Inflammatory macrophage treated with lipopolysaccharide for 1 hour (primary cell): ENCODE measurements around the gene PTPN9.
"Not testable (repeated sequence)": the region's sequence is repeated elsewhere in the genome, so short reads cannot be mapped to it uniquely, and the experiment has no call there.

Experiments used
- DNase-seq, 2 donors: peaks; one replicate each; pipeline ENCODE4 v3.0.0-alpha.2; 2020 to 2022

PTPN9 gene

DNA sequence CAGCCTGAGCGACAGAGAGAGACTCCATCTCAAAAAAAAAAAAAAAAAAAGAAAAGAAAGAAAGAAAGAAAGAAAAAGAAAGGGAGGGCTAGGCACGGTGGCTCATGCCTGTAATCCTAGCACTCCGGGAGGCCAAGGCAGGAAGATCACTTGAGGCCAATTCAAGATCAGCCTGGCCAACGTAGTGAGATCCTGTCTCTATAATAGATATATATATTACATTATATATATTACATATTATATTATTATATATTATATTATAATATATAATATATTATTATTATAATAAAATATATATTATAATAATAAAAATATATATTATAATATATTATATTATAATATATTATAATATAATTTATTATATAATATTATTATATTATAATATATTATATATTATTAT is 48.9 kb downstream of the PTPN9 start:
- DNase-seq: no peak

DNA sequence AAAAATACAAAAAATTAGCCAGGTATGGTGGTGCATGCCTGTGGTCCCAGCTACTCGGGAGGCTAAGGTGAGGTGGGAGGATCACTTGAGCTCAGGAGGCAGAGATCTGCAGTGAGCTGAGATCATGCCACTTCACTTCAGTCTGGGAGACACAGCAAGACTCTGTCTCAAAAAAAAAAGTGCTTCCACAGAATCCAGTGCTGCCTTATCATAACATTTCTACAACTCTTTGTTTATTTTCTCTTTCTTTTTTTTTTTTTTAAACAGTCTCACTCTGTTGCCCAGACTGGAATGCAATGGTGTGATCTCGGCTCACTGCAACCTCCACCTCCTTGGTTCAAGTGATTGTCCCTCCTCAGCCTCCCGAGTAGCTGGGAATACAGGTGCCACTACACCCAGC is 53.4 kb downstream of the PTPN9 start:
- not testable (repeated sequence) for DNase-seq

DNA sequence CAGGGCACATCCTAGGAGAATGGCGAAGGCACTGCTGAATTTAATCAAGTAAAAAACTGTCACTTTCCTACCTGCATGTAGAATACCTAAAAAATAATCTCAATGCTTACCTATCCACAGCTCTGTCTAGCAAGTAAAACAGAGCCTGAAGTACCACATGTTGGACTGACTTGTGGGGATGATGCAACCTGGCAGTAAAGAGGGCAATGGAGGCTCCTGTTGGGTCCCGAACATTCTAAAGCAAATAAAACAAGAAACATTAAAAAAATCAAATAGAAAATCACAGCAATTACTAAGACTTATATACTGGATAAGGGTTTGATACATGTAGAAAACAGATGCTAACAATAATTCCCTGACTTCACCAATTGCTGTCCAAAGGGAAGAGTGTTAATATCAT is 56.1 kb downstream of the PTPN9 start:
- DNase-seq: no peak

DNA sequence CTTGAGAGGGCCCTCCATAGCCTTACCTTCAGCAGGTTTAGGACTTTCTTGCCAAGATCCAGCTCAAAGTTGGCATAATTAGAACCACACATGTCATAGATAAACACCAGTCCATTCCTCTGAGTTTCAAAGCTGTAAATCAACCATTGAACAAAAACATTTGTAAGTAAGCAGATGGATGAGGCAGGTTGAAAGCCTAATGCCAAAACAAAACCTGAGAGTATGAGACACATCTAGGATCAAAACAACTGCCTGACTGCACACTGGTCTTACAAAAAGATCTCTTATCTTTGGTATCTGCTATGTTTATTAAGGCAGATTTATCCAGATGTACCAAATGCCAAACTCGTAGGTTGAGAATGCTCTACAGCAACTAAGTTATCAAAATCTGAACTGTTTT is 61.9 kb downstream of the PTPN9 start:
- DNase-seq: no peak

DNA sequence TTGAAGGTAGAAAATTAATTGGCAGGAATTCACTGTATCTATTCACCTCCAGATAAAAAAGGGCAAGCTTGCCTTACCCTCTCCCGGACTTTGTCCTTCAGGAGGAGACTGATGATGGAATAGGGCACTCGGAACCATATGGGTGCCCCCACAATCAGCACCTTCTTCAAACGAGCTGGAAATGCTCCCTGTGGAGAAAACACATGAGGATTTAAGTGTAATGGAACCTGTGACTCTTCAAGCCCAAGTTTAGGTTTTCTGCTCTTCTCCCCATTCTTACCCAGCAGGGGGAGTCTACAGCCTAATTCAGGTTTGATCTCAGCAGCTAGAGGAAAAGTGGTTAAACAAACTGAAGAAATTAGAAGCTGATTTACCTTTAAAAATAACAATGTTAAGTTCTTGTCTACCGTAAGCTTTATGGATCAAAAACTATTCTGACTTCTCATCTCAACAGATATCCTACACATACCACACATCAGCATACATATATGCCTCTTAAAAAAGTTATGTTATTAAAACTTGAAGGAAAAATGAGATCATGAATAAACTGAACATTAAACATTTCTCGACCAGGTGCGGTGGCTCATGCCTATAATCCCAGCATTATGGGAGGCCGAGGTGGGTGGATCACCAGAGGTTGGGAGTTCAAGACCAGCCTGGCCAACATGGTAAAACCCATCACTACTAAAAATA is 70.1 kb downstream of the PTPN9 start:
- peak; percentile 3 to 28 for DNase-seq

DNA sequence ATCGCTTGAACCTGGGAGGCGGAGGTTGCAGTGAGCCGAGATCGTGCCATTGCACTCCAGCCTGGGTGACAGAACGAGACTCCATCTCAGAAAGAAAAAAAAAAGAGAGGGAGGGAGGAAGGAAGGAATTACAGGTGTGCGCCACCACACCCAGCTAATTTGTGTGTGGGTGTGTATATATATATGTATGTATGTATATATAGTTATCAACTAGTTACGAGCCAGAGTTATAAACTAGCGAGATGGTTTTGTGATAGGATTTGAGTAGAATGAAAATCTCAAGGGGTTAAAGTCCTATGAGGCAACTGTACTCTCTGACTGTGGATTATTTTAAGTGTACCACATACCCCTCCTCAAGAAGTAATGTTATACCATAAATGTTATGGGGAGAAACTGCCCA is 76.8 kb downstream of the PTPN9 start:
- no peak for DNase-seq

DNA sequence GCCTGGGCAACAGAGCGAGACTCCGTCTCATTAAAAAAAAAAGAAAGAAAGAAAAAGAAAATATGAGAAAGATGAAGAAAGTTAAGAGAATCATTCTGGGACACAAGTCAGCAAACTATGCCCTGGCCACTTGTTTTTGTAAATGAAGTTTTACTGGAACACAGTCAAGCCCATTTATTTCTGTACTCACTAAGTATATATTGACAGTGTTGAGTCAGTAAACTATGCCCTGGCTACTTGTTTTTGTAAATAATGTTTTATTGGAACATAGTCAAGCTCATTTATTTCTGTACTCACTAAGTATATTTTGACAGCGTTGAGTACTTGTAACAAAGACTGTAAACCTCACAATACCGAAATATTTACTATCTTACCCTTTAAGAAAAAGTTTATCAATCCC is 85.4 kb downstream of the PTPN9 start:
- no peak for DNase-seq

DNA sequence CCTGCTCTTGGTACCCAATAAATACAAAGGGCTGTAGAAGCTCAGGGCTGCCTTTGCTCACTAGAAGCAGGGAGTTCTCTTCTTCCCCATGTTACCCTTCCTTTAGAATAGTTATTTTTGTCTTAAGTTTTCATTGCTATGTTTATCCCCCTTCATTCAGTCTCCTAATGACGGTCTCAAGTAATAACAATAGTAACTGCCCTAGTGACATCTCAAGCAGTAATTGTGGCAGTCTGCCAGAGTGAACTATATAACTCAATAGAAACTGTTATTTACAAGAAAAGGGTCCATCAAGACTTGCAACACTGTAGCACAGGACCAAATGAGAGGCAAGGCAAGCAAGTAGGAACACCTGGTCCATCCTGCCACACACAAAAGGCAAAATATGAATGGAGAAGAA is 95.2 kb downstream of the PTPN9 start:
- DNase-seq: no peak

DNA sequence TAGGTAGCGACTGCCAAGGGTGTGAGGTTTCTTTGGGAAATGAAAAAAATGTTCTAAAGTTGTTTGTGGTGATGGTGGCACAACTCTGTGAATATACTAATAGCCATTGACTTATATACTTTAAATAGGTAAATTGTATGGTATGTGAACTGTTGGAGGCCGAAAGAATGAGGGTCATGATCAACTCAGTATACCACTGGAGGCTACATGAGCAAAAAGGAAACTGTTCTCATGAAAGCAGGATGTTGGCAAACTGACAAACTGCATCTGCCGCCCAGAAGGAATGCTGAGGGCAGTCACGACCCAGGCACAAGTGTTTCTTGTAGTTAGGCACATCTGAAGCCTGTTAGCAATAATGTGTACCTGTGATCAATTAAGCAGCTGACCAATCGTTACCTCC is 95.6 kb downstream of the PTPN9 start:
- DNase-seq: not testable (repeated sequence)

DNA sequence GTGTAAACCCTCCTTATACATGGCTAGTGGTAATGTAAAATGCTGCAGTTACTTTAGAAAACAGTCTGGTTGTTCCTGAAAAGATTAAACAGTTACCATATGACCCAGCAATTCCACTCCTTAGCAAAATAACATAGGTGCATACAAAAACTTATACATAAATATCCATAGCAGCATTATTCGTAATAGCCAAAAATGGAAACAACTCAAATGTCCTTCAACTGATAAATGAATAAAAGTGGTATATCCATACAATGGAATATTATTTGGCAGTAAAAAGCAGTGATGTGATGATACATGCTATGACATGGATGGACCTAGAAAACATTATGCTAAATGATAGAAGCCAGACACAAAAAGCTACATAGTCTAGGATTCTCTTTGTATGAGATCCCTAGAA is 96.0 kb downstream of the PTPN9 start:
- DNase-seq: no peak

DNA sequence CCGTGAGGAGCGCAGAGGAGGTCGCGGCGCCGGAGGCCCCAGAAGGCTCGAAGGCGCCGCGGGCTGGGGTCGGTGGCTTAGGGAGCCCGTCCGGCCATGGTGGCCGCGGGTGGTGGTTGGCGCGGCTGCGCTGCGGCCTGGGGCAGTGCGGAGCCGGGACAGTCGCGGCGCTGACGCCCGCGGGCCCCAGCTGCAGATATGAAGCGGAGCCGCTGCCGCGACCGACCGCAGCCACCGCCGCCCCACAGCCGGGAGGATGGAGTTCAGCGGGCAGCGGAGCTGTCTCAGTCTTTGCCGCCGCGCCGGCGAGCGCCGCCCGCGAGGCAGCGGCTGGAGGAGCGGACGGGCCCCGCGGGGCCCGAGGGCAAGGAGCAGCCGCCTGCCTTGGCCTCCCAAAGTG is 98.7 kb downstream of the PTPN9 start:
- DNase-seq: not testable (repeated sequence)

DNA sequence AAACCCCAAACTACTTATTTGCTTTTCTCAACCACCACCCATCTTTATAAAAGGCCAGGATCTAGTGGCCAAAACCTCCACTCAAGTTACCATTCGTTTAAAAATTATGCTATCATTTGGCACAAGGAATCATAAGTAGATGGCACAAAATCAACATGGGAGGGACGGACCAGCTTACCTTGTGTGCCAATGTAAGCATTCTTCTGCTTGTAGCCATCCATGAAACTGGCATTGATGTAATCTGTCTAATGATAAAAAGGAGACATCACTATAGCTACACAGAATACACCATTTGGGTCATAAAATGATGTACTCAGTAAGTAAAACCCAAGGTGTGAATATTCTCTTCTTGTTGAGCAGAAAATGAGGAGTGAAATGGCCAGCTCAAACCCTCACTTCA is 99.4 kb downstream of the PTPN9 start:
- no peak for DNase-seq

DNA sequence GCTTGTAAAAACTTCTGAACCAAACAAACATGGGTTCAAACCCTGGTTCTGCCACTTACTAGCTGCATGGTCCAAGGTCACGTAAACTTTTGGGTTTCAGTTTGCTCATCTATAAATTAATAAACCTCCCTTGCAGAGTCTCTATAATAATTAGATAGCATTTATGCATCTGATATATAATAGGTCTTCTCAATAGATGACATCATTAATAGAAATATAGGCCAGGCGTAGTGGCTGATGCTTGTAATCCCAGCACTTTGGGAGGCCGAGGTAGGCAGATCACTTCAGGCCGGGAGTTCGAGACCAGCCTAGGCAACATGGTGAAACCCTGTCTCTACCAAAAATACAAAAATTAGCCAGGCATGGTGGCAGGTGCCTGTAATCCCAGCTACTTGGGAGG is 102.0 kb downstream of the PTPN9 start:
- not testable (repeated sequence) for DNase-seq

DNA sequence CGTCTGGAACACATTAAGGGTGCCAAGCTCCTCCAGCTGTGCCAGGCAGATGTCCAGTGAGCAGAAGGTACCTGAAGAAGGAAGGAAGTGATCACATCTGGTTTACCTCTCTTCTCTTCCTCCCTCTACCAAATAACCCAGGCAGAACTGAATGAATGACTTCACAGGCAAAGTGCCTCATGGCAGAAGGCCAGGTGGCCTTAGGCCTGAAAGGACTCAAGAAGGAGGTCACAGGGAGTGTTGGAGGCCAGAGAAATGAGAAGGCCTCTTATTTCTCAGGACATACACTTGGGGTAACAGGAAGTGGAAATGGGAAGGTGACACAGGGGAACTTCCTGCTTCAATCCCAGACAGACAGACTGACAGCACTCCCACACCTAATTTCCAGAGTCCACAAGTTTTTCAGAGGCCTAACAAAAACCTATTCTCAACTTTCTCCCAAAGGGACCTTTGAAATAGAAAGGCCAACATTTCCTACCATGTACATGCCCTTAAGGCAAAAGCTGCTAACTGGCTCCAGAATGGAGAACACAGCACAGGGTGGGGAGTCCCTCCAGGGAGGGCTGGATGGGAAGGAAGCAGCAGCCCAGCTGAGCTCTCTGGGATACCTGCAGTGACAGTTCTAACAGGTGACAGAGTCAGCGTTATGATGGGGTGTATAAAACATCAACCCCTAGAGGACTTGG is 110.1 kb downstream of the PTPN9 start:
- DNase-seq: peak; percentile 16 to 18

DNA sequence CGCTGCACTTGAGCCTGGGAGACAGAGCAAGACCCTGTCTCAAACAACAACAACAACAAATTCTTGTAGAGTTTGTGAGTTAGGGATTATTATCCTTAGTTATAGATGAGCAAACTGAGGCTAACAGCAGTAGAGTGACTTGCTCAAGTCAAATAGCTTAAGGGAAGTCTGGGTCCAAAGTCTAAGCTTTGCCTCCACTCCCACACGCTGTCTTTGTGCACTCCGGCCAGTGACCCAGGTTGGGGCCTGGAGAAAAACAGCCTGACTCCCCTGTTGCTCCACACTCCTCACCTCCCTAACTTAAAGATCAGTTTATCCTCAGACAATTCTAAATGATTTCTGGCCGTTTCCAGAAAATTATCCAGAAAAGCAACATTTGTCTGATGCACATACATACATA is 118.5 kb downstream of the PTPN9 start:
- DNase-seq: no peak

DNA sequence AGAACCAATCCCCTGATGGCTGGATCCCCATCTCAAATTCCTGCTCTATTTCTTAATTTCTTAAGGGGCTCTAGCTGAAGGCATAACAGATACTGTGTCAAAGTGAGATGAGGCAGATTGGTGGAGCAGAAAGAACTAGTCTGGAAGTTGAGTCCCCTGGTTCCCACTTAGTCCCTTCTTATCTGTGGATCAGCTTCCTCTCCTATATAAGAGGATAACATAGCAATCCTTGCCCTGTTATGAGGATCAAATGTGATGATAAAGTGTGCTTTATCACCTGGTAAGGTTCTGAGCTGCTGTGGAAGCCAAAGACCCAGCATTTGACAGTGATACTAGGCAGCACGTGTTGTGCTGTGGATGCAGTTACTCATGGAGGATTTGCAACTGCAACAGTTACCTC is 119.5 kb downstream of the PTPN9 start:
- DNase-seq: no peak

DNA sequence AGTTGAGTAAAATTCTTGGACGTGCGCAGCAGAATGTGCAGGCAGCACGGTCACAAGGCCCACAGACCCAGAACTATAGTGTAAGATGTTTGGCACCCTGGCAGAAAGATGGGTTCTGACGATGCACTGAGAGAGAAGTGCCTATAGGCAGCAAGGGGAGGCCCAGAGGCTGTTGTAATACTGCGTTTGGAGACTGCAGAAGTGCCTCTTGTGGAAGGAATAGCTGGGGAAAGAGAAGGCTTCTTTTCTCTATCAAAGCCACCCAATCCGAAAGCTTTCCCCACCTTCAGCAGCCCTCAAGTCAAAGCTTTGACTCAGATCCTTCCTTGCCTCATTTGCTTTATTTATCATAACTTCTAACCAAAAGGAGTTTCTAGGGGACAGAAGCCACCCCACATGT is 122.4 kb downstream of the PTPN9 start:
- DNase-seq: peak; percentile 30 to 38

DNA sequence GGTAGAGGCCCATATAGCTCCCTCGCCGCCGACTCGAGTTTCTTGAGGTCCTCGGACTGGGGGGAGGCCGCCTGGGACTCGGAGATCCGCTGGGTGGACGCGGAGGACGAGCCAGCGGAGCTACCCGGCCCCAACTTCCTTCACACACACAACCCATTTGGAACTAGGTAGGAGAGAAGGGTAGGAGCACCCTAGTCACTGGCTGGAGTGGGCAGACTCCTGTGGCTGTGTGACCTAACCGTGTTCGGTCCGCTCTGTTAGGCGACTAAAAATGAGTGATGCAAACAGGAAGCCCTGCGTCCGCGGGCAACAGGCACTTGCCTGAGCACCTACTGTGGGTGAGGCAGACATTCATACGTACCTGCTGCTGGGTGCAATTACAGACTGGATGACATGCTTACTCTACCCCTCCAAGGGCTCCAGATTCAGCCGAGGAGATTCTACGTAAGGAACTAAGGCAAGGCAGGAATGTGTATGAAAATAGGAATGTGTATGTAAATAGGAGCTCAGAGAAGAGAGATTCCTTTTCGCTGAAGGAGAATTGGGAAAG is 123.1 kb downstream of the PTPN9 start:
- peak; percentile 45 to 74 for DNase-seq

DNA sequence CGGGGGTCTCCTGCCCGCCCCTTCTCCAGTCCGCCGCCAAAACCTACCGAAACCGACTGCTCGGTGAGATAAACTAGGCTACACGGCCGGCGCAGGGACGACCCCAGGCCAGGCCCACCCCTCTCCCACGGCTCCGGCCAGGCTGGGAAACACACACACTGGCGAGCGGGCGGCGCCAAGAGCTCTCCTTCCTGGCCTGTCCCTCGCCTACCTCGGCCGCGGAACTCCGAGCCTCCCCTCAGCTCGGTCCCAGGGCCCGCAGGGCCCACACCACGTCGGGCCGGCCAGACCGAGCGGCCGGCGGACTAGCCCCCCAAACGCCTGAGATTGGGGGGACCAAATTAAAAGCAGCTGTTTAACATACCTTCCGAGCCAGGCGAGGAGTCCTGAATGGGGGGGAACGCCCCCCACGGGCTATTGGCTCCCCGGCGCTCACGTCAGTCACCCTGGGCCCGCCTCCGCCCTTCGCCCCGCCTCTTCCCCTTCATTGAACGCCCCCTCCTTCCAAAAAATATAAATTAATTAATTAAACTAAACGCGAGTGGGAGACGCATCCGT is 123.6 kb downstream of the PTPN9 start:
- DNase-seq: peak; percentile 76 to 88

DNA sequence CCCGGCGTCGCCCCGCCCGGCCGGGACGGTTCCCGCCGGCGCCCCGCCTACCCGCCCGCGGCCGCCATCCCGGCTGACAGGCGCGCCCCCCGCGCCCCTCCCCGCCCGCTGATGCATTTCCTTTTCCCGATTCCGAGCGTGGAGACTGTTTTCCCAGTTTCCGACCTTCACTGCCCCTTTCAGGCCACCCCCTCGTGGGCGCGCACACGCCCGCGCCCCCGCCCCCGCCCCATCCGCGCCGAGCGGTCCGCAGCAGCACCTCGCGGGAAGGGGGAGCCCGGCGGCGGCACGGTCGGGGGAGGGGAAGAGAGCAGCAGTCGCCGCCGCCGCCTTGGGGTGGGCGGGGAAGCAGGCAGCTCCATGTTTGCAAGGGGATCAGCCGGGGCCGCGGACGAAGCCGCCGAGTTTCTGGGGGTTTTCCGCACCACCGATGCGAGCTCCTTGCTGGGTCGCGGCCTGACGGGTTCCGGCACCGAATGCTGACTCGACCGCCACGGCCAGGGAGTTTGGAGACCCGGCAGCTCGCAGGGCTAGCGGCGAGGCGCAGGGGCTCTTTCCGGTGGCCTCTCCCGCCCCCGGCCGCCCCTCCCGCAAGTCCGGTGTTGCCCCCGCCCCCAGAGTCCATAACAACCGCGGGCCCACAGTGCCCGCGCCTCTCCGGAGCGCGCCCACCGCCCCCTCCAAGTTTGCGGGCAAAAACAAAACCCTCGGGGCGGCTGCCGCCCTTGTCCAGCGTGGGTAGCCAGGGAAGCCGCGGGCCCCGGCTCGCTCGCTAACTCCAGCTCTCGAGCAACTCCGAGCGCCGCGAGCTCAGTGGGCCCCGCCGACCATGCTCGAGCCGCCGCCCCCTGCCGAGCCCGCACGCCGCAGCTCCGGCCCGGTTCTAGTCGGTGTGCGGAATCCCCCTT is 124.4 kb downstream of the PTPN9 start:
- peak; percentile 47 to 64 for DNase-seq

DNA sequence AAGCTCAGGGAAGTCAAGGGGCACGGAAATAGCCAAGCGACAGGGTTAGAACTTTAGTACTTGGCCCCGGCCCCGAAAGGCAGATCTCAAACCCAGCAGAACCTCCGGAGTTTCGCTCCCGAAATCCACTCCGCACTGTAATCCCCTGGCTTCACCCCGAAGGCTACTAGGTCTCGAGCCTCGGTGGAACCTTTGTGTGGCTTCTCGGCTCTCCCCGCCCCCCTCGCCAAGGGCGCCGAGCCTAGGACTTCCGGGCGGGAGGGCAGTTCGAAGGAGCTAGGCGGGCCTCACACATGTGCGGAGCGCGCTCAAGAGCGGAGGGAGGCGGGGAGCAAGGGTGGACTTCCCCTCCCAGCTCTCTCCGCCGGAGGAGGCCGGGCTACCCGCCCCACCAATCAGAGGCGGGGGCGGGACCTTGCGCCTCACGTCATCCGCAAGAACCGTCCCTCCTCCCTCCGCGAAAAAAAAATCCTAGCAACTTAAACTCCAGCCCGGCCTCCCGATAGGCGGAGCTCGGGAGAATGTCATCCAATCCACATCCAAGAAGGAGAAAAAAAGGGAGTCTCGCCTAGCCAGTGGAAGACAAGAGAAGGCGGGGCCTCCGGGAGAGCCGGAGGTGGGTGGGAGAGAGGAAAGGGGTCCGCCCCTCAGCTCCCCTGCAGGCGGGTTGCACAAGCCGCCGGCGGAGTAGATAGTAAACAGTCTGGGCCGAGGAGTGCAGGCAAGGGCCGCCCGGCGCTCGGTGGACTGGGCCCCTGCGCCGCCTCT is 125.2 kb downstream of the PTPN9 start:
- DNase-seq: peak; percentile 100
